Gastrocnemius medialis (tissue), 4 donors: ENCODE measurements around the gene MRM3. TPM values are rescaled to one million over a fixed set of nuclear protein-coding genes. Genes with fewer than 3 reads are reported as not detected.

ENCODE experiments used
- ATAC-seq, 2 donors: fragments of 150-250 bp; one replicate each; pipeline ENCODE4 v1.9.1; 2016
- DNase-seq, 2 donors: peaks; one replicate each; pipeline ENCODE4 v3.0.0-alpha.2; 2019
- H3K27ac ChIP-seq, 4 donors: fragments of 200-600 bp; sonication (generic); 1 replicate in 1 of 4; 2 replicates in 3 of 4; pipeline ENCODE4 v1.5.1; 2016 to 2018; ENCODE audit warnings: mild to moderate bottlenecking in 2 of 4, moderate library complexity in 1 of 4
- H3K27me3 ChIP-seq, 3 donors: fragments of 200-600 bp; sonication (generic) in 2 of 3; 1 replicate in 1 of 3; 2 replicates in 2 of 3; pipeline versions ENCODE4 v1.5.1 to v1.6.0; 2016 to 2019; ENCODE audit warnings: mild to moderate bottlenecking in 1 of 3, moderate library complexity in 1 of 3
- H3K36me3 ChIP-seq, 2 donors: fragments of 200-600 bp; sonication (generic) in 1 of 2; one replicate each; pipeline ENCODE4 v1.5.1; 2017 to 2018
- H3K4me1 ChIP-seq, 2 donors: fragments of 200-600 bp; sonication (generic) in 1 of 2; one replicate each; pipeline ENCODE4 v1.5.1; 2016 to 2017; ENCODE audit warnings: mild to moderate bottlenecking in 2 of 2
- H3K4me3 ChIP-seq, 4 donors: fragments of 200-600 bp; sonication (generic) in 3 of 4; 1 replicate in 1 of 4; 2 replicates in 3 of 4; pipeline ENCODE4 v1.5.1; 2016 to 2019; ENCODE audit warnings: mild to moderate bottlenecking in 2 of 4
- H3K9me3 ChIP-seq, 3 donors: fragments of 200-600 bp; sonication (generic) in 2 of 3; 1 replicate in 1 of 3; 2 replicates in 2 of 3; pipeline ENCODE4 v1.5.1; 2016 to 2019
- CTCF ChIP-seq, 5 experiments: fragments of 450-650 bp in 3 of 5; fragments of 200-600 bp in 2 of 5; sonication (generic) in 2 of 5; IDR thresholded peaks in 4 of 5; conservative IDR thresholded peaks in 1 of 5; 1 replicate in 4 of 5; 2 replicates in 1 of 5; pipeline ENCODE4 v1.5.1; 2016 to 2019; ENCODE audit warnings: antibody characterized with exemption in 5 of 5, mild to moderate bottlenecking in 3 of 5, moderate library complexity in 3 of 5
- POLR2A ChIP-seq, 2 donors: fragments of 450-650 bp; IDR thresholded peaks; one replicate each; pipeline ENCODE4 v1.6.1; 2017; ENCODE audit warnings: antibody characterized with exemption in 2 of 2, mild to moderate bottlenecking in 2 of 2, moderate library complexity in 2 of 2
- in situ Hi-C, 4 donors: fragments of 200-750 bp; cut with MboI; loops; one replicate each; pipeline versions ENCODE4 v1.15.0 to v1.8.0; 2017; ENCODE audit warnings: low sequenced_read_pairs in 4 of 4
- intact Hi-C: fragments of 100-400 bp; cut with DNase I; formaldehyde crosslinking; loops from one replicate; pipeline ENCODE4 v1.15.1; 2023; ENCODE audit warnings: low total_unique reads
- total RNA-seq, 4 donors: library from RNA; depleted of rRNA; stranded (reverse); fragments of >200 nt; gene quantifications; one replicate each; pipeline versions ENCODE4 v1.1.0 to v1.2.3, GENCODE V29; 2016

The MRM3 gene
- total RNA-seq, 4 donors from 2014 or later: 24.2 to 58.2 (median 33.0) TPM

DNA sequence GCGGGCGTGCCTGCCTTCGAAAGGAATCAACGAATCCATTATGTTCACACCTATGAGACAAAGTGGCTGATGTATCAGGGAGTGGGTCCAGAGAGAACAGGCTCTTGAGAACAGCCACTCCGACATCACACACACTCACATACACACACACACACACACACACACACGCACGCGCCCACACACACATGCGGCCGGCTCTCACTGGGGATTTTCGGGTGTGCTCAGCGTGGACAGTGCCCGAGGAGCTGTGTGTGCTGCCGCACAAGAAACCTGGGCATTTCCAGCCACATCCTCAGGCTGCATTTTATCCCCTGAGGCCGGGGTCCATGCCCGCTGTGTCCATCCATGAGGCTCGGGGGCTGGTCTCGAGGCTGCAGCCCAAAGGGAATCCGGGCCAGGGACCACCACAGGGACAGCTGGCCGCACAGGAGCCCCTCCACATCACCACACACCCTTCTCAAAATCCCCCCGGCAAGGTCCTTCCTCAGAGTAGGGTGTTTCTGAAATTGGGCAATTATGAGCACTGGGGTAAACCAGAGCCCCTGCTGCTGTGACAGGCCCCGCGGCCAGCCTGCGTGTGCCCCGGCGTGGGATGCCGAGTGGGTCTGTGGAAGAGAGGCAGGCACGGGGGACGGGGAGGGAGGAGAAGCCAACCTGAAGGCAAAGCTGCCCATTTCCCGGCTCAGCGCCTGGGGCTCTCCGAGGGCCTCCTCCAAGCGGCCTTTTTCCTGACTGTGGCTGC is 24.8 kb downstream of the MRM3 start:
- no peaks in the 10 kb centered on the region for H3K27me3 ChIP-seq
- H3K27ac ChIP-seq: no peak overlapping the region
- intact Hi-C loops (no loop called here), in situ Hi-C loops (no loop called here)
- peaks cover 0 to 7% of the 10 kb centered on the region in 2 donors for H3K36me3 ChIP-seq
- H3K4me1 ChIP-seq: peaks cover 7 to 13% of the 10 kb centered on the region in 2 donors
- H3K9me3 ChIP-seq: no peaks in the 10 kb centered on the region
- no peak overlapping the region for H3K4me3 ChIP-seq
- DNase-seq (no peak), ATAC-seq (no peak)
- TF ChIP-seq POLR2A (IDR thresholded peaks at IDR 0.05) (no peak), CTCF (IDR thresholded peaks at IDR 0.05 in 4 of 5, conservative IDR thresholded peaks at IDR 0.05 in 1 of 5) (no peak)

DNA sequence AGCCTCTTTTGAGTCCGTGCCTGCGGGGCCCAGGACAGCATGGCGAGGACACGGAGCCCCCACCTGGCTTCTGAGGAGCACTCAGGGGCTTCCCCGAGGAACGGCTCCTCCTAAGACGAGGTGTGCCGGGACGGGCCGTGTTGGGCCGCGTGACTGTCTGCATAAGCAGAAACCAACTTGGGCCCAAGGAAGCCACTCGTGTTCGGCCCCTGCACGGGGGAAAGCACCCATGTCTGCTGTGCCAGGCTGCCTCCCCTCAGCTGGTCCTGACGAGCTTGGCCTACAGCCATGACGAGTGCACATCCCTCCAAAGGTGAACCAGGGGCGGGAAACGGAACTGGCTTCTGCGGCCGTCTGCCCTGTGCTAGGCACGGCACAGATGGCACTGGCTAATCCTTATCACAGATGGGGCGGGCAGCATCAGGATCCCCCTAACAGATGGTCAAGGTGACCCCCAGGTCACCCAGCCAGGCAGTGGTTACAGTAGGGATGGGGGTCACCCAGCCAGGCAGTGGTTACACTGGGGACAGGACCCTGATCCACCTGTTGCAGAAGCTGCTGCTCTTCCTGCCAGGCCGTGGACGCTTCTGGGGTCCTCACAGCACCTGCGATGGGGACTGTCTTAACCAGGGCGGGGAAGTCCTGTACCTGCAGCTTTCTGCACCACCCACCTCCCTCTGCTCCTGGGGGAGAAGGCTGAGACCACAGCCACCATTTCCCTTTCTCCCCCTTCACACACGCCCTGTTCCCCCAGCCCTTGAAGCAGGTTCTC is 25.6 kb downstream of the MRM3 start:
- Histone ChIP-seq H3K27ac (no peak overlapping the region), H3K4me3 (no peak overlapping the region), H3K27me3 (no peaks in the 10 kb centered on the region), H3K4me1 (peaks cover 0 to 6% of the 10 kb centered on the region in 2 donors), H3K9me3 (no peaks in the 10 kb centered on the region), H3K36me3 (peaks cover 0 to 7% of the 10 kb centered on the region in 2 donors)
- ATAC-seq (no peak), DNase-seq (no peak)
- intact Hi-C loops: no loop called here
- TF ChIP-seq CTCF (IDR thresholded peaks at IDR 0.05 in 4 of 5, conservative IDR thresholded peaks at IDR 0.05 in 1 of 5): no peak
- no peak for TF ChIP-seq POLR2A (IDR thresholded peaks at IDR 0.05)
- in situ Hi-C loops: no loop called here

GRCh38 chr17:811051-811784 is 29.1 kb downstream of the MRM3 start:
- Histone ChIP-seq H3K27me3 (no peaks in the 10 kb centered on the region), H3K27ac (no peak overlapping the region), H3K4me3 (no peak overlapping the region), H3K36me3 (peaks cover 0 to 6% of the 10 kb centered on the region in 2 donors), H3K4me1 (peaks cover 5 to 9% of the 10 kb centered on the region in 2 donors), H3K9me3 (no peaks in the 10 kb centered on the region)
- no peak for ATAC-seq
- intact Hi-C loops (loop anchor here (5.0 kb wide), 1 partner anchor 91 kb away; no protein-coding TSS in a partner anchor), in situ Hi-C loops (no loop called here)
- no peak for TF ChIP-seq POLR2A (IDR thresholded peaks at IDR 0.05)
- TF ChIP-seq CTCF (IDR thresholded peaks at IDR 0.05 in 4 of 5, conservative IDR thresholded peaks at IDR 0.05 in 1 of 5): no peak
- DNase-seq: no peak

DNA sequence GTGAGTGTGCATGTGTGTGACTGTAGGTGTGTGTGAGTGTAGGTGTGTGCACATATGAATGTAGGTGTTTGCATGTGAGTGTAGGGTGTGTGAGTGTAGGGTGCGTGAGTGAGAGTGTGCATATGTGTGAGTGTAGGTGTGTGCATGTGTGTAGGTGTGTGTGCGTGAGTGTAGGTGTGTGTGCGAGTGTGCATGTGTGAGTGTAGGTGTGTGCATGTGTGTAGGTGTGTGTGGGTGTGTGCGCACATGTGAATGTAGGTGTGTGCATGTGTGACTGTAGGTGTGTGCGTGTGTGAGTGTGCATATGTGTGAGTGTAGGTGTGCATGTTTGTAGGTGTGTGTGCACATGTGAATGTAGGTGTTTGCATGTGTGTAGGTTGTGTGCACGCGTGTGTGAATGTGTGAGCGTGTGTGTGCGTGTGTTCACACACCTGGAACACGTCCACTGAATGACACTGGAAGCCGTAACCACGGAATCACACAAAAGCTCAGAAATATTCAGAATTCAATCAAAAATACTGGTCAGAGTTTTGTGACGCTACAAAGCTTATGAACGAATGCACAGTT is 30.6 kb downstream of the MRM3 start:
- no peaks in the 10 kb centered on the region for H3K27me3 ChIP-seq
- no peak for TF ChIP-seq CTCF (IDR thresholded peaks at IDR 0.05 in 4 of 5, conservative IDR thresholded peaks at IDR 0.05 in 1 of 5)
- TF ChIP-seq POLR2A (IDR thresholded peaks at IDR 0.05): no peak
- no peak for DNase-seq
- no peaks in the 10 kb centered on the region for H3K9me3 ChIP-seq
- ATAC-seq: no peak
- intact Hi-C loops: loop anchor here (1.0 to 5.0 kb wide), 2 partner anchors 57 to 90 kb away; no protein-coding TSS in a partner anchor
- peaks cover 0 to 6% of the 10 kb centered on the region in 2 donors for H3K36me3 ChIP-seq
- H3K4me3 ChIP-seq: no peak overlapping the region
- H3K27ac ChIP-seq: peak overlapping the region; percentile 85 to 89 (median 86)
- peaks cover 5 to 9% of the 10 kb centered on the region in 2 donors for H3K4me1 ChIP-seq
- in situ Hi-C loops: no loop called here
